Measurements from ENCODE around the gene KCNQ1. TPM values are rescaled to one million over a fixed set of nuclear protein-coding genes. Genes with fewer than 3 reads are reported as not detected.

The KCNQ1 gene
- total and polyA plus RNA-seq, 7 experiments from 2014 or later = 14.7 to 46.4 (median 36.9) TPM

GRCh38 chr11:2664791-2665525, 220.2 kb downstream of the KCNQ1 start:
- ATAC-seq (no peak), DNase-seq (no peak)
- no peaks in the 10 kb centered on the region for H3K27me3 ChIP-seq (ENCODE audit: control insufficient read depth in 2 of 2, insufficient read depth in 2 of 2, low read length in 2 of 2)
- peaks cover 0 to 60% (median 20%) of the 10 kb centered on the region in 5 donors for H3K36me3 Mint-ChIP-seq
- peaks cover 0 to 6% (median 2%) of the 10 kb centered on the region in 11 donors for H3K9me3 Mint-ChIP-seq
- no peak overlapping the region for H3K27ac ChIP-seq (ENCODE audit: low read depth, low read length)
- no peak overlapping the region for H3K27ac Mint-ChIP-seq
- intact Hi-C loops (cut with micrococcal nuclease) = no loop called here
- ChIA-PET POLR2A (no interaction called here), CTCF (no interaction called here)
- no peaks in the 10 kb centered on the region for H3K9me3 ChIP-seq (ENCODE audit: control insufficient read depth in 2 of 3, low read length in 3 of 3)
- H3K27me3 Mint-ChIP-seq = no peaks in the 10 kb centered on the region
- peaks cover 0 to 48% (median 3%) of the 10 kb centered on the region in 3 experiments for H3K36me3 ChIP-seq (ENCODE audit: control insufficient read depth in 2 of 3, insufficient read depth in 3 of 3, low read length in 3 of 3)
- no peak overlapping the region for H3K4me3 Mint-ChIP-seq
- H3K4me3 ChIP-seq (ENCODE audit: low read length) = no peak overlapping the region
- H3K4me1 Mint-ChIP-seq = peaks cover 0 to 5% (median 0%) of the 10 kb centered on the region in 7 donors
- no peaks in the 10 kb centered on the region for H3K4me1 ChIP-seq (ENCODE audit: control insufficient read depth in 2 of 2, insufficient read depth in 2 of 2, low read length in 2 of 2)

- DNase-seq (no peak), ATAC-seq (no peak)
- Mint-ChIP-seq H3K4me3 (no peak overlapping the region), H3K27me3 (no peaks in the 10 kb centered on the region), H3K9me3 (peaks cover 0 to 5% (median 0%) of the 10 kb centered on the region in 11 donors), H3K36me3 (peaks cover 0 to 56% (median 16%) of the 10 kb centered on the region in 5 donors), H3K27ac (no peak overlapping the region), H3K4me1 (peaks cover 0 to 6% (median 2%) of the 10 kb centered on the region in 7 donors)
- H3K27ac ChIP-seq (ENCODE audit: low read depth, low read length) = no peak overlapping the region
- no peaks in the 10 kb centered on the region for H3K4me1 ChIP-seq (ENCODE audit: control insufficient read depth in 2 of 2, insufficient read depth in 2 of 2, low read length in 2 of 2)
- no peaks in the 10 kb centered on the region for H3K27me3 ChIP-seq (ENCODE audit: control insufficient read depth in 2 of 2, insufficient read depth in 2 of 2, low read length in 2 of 2)
- ChIA-PET POLR2A (no interaction called here), CTCF (no interaction called here)
- no peaks in the 10 kb centered on the region for H3K9me3 ChIP-seq (ENCODE audit: control insufficient read depth in 2 of 3, low read length in 3 of 3)
- H3K4me3 ChIP-seq (ENCODE audit: low read length) = no peak overlapping the region
- intact Hi-C loops (cut with micrococcal nuclease) = no loop called here
- peaks cover 0 to 52% (median 3%) of the 10 kb centered on the region in 3 experiments for H3K36me3 ChIP-seq (ENCODE audit: control insufficient read depth in 2 of 3, insufficient read depth in 3 of 3, low read length in 3 of 3)
These were observed 221.0 kb downstream of the KCNQ1 start for GRCh38 chr11:2665526-2666400.

GRCh38 chr11:2666401-2666741, 221.6 kb downstream of the KCNQ1 start:
- CTCF ChIA-PET = no interaction called here
- Mint-ChIP-seq H3K36me3 (peaks cover 0 to 51% (median 11%) of the 10 kb centered on the region in 5 donors), H3K9me3 (no peaks in the 10 kb centered on the region), H3K4me1 (peaks cover 0 to 6% (median 2%) of the 10 kb centered on the region in 7 donors), H3K4me3 (no peak overlapping the region), H3K27me3 (no peaks in the 10 kb centered on the region), H3K27ac (no peak overlapping the region)
- Histone ChIP-seq H3K9me3 (ENCODE audit: control insufficient read depth in 2 of 3, low read length in 3 of 3) (no peaks in the 10 kb centered on the region), H3K4me1 (ENCODE audit: control insufficient read depth in 2 of 2, insufficient read depth in 2 of 2, low read length in 2 of 2) (no peaks in the 10 kb centered on the region), H3K27me3 (ENCODE audit: control insufficient read depth in 2 of 2, insufficient read depth in 2 of 2, low read length in 2 of 2) (no peaks in the 10 kb centered on the region), H3K4me3 (ENCODE audit: low read length) (no peak overlapping the region), H3K36me3 (ENCODE audit: control insufficient read depth in 2 of 3, insufficient read depth in 3 of 3, low read length in 3 of 3) (peaks cover 0 to 52% (median 3%) of the 10 kb centered on the region in 3 experiments), H3K27ac (ENCODE audit: low read depth, low read length) (no peak overlapping the region)
- intact Hi-C loops (cut with micrococcal nuclease) = no loop called here
- no peak for DNase-seq
- POLR2A ChIA-PET = no interaction called here
- no peak for ATAC-seq

GRCh38 chr11:2666828-2667570, 222.2 kb downstream of the KCNQ1 start:
- Mint-ChIP-seq H3K36me3 (peaks cover 0 to 51% (median 11%) of the 10 kb centered on the region in 5 donors), H3K9me3 (no peaks in the 10 kb centered on the region), H3K27me3 (no peaks in the 10 kb centered on the region), H3K27ac (no peak overlapping the region), H3K4me3 (no peak overlapping the region), H3K4me1 (peaks cover 0 to 6% (median 2%) of the 10 kb centered on the region in 7 donors)
- H3K27me3 ChIP-seq (ENCODE audit: control insufficient read depth in 2 of 2, insufficient read depth in 2 of 2, low read length in 2 of 2) = no peaks in the 10 kb centered on the region
- H3K9me3 ChIP-seq (ENCODE audit: control insufficient read depth in 2 of 3, low read length in 3 of 3) = no peaks in the 10 kb centered on the region
- CTCF ChIA-PET = no interaction called here
- POLR2A ChIA-PET = no interaction called here
- no peaks in the 10 kb centered on the region for H3K4me1 ChIP-seq (ENCODE audit: control insufficient read depth in 2 of 2, insufficient read depth in 2 of 2, low read length in 2 of 2)
- peaks cover 0 to 48% (median 3%) of the 10 kb centered on the region in 3 experiments for H3K36me3 ChIP-seq (ENCODE audit: control insufficient read depth in 2 of 3, insufficient read depth in 3 of 3, low read length in 3 of 3)
- H3K27ac ChIP-seq (ENCODE audit: low read depth, low read length) = no peak overlapping the region
- DNase-seq (no peak), ATAC-seq (no peak)
- intact Hi-C loops (cut with micrococcal nuclease) = no loop called here
- no peak overlapping the region for H3K4me3 ChIP-seq (ENCODE audit: low read length)

GRCh38 chr11:2667940-2668339, 223.1 kb downstream of the KCNQ1 start:
- peaks cover 0 to 6% (median 2%) of the 10 kb centered on the region in 7 donors for H3K4me1 Mint-ChIP-seq
- intact Hi-C loops (cut with micrococcal nuclease) = no loop called here
- no peaks in the 10 kb centered on the region for H3K9me3 Mint-ChIP-seq
- Histone ChIP-seq H3K27me3 (ENCODE audit: control insufficient read depth in 2 of 2, insufficient read depth in 2 of 2, low read length in 2 of 2) (no peaks in the 10 kb centered on the region), H3K27ac (ENCODE audit: low read depth, low read length) (no peak overlapping the region), H3K36me3 (ENCODE audit: control insufficient read depth in 2 of 3, insufficient read depth in 3 of 3, low read length in 3 of 3) (peaks cover 0 to 45% (median 3%) of the 10 kb centered on the region in 3 experiments), H3K9me3 (ENCODE audit: control insufficient read depth in 2 of 3, low read length in 3 of 3) (no peaks in the 10 kb centered on the region), H3K4me1 (ENCODE audit: control insufficient read depth in 2 of 2, insufficient read depth in 2 of 2, low read length in 2 of 2) (no peaks in the 10 kb centered on the region), H3K4me3 (ENCODE audit: low read length) (no peak overlapping the region)
- H3K27ac Mint-ChIP-seq = no peak overlapping the region
- peaks cover 0 to 46% (median 8%) of the 10 kb centered on the region in 5 donors for H3K36me3 Mint-ChIP-seq
- ATAC-seq (no peak), DNase-seq (no peak)
- H3K27me3 Mint-ChIP-seq = no peaks in the 10 kb centered on the region
- ChIA-PET CTCF (no interaction called here), POLR2A (no interaction called here)
- H3K4me3 Mint-ChIP-seq = no peak overlapping the region

- DNase-seq (no peak), ATAC-seq (no peak)
- H3K9me3 Mint-ChIP-seq = no peaks in the 10 kb centered on the region
- Histone ChIP-seq H3K4me3 (ENCODE audit: low read length) (no peak overlapping the region), H3K27ac (ENCODE audit: low read depth, low read length) (no peak overlapping the region), H3K9me3 (ENCODE audit: control insufficient read depth in 2 of 3, low read length in 3 of 3) (no peaks in the 10 kb centered on the region), H3K36me3 (ENCODE audit: control insufficient read depth in 2 of 3, insufficient read depth in 3 of 3, low read length in 3 of 3) (peaks cover 0 to 41% (median 3%) of the 10 kb centered on the region in 3 experiments), H3K4me1 (ENCODE audit: control insufficient read depth in 2 of 2, insufficient read depth in 2 of 2, low read length in 2 of 2) (no peaks in the 10 kb centered on the region), H3K27me3 (ENCODE audit: control insufficient read depth in 2 of 2, insufficient read depth in 2 of 2, low read length in 2 of 2) (no peaks in the 10 kb centered on the region)
- POLR2A ChIA-PET = no interaction called here
- H3K4me3 Mint-ChIP-seq = no peak overlapping the region
- CTCF ChIA-PET = interaction anchor here (1.8 kb wide), 1 partner anchor 8 kb away, joined by 3 read pairs; no protein-coding TSS in a partner anchor
- peaks cover 0 to 6% (median 2%) of the 10 kb centered on the region in 7 donors for H3K4me1 Mint-ChIP-seq
- intact Hi-C loops (cut with micrococcal nuclease) = no loop called here
- no peaks in the 10 kb centered on the region for H3K27me3 Mint-ChIP-seq
- peak overlapping the region in 1 of 9 donors; percentile 0 for H3K27ac Mint-ChIP-seq
- peaks cover 0 to 47% (median 8%) of the 10 kb centered on the region in 5 donors for H3K36me3 Mint-ChIP-seq
These were observed 224.1 kb downstream of the KCNQ1 start for GRCh38 chr11:2668876-2669275.

Measured in naive thymus-derived CD4-positive, alpha-beta T cell (primary cell).